Memory B cell (primary cell): ENCODE measurements around the gene WNK3.
"Not testable (repeated sequence)": the region's sequence is repeated elsewhere in the genome, so short reads cannot be mapped to it uniquely, and the experiment has no call there.

Source experiments
- ATAC-seq: fragments of 150-1000 bp; cut with Tn5 transposase; 2 replicates; pipeline ENCODE4 v1.10.0; 2021; ENCODE audit warnings: low read depth, mild to moderate bottlenecking, moderate library complexity
- DNase-seq, 2 donors: peaks; one replicate each; pipeline ENCODE4 v3.0.0; 2022; ENCODE audit warnings: low spot score in 2 of 2
- H3K27ac Mint-ChIP-seq: one replicate; pipeline ENCODE4 v1.8.0; 2022; ENCODE audit warnings: mild to moderate bottlenecking, moderate library complexity, mixed read lengths
- H3K27me3 Mint-ChIP-seq: one replicate; pipeline ENCODE4 v1.8.0; 2022; ENCODE audit warnings: mixed read lengths
- H3K36me3 Mint-ChIP-seq: one replicate; pipeline ENCODE4 v1.8.0; 2022; ENCODE audit warnings: mild to moderate bottlenecking, mixed read lengths
- H3K4me1 Mint-ChIP-seq: one replicate; pipeline ENCODE4 v1.8.0; 2022; ENCODE audit warnings: mixed read lengths
- H3K4me3 Mint-ChIP-seq: one replicate; pipeline ENCODE4 v1.8.0; 2022; ENCODE audit warnings: mild to moderate bottlenecking, moderate library complexity, mixed read lengths
- H3K9me3 Mint-ChIP-seq: one replicate; pipeline ENCODE4 v1.8.0; 2022; ENCODE audit warnings: mixed read lengths

WNK3 gene

GRCh38 chrX:54357414-54358377 is at the start of gene WNK3:
TSS of gene WNK3 (minus strand) at chrX:54358046.
- H3K27ac Mint-ChIP-seq, result peak within 1 kb of the TSS; percentile 74
- DNase-seq (peak; percentile 4 to 20), ATAC-seq (peak; percentile 58)
- peak within 1 kb of the TSS; percentile 87 for H3K4me3 Mint-ChIP-seq
- peaks cover 15% of the 10 kb centered on the region for H3K27me3 Mint-ChIP-seq
- no peaks in the 10 kb centered on the region for H3K9me3 Mint-ChIP-seq
- H3K36me3 Mint-ChIP-seq, result peaks cover 3% of the 10 kb centered on the region
- H3K4me1 Mint-ChIP-seq, result peaks cover 10% of the 10 kb centered on the region

GRCh38 chrX:54407266-54407665 is 49.4 kb upstream of the WNK3 start:
- Mint-ChIP-seq H3K27ac (no peak overlapping the region), H3K9me3 (no peaks in the 10 kb centered on the region), H3K4me3 (no peak overlapping the region), H3K4me1 (peaks cover 2% of the 10 kb centered on the region), H3K36me3 (peaks cover 1% of the 10 kb centered on the region), H3K27me3 (peaks cover 5% of the 10 kb centered on the region)
- no peak for DNase-seq
- ATAC-seq, result no peak

GRCh38 chrX:54397113-54397512 is 39.3 kb upstream of the WNK3 start:
- H3K4me3 Mint-ChIP-seq, result no peak overlapping the region
- H3K4me1 Mint-ChIP-seq, result no peaks in the 10 kb centered on the region
- no peak for ATAC-seq

DNA sequence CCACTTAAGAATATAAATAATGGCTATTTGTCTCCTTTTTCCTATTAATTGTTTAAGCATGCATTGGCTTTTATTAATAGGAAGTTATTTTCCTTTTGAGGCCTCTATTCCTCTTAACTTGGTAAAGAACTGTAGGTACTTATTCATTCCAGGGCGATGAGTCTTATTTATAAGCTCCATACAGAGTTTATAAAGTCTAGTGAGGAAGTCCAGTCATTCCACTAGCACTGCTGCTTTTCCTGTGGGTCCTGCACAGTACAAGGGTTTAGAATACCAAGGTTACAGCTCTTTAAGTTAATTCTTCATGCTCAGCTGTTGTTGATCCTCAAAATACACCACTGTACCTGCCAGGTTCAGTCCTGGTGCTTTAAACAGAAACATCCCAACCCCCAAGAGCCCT is 28.5 kb upstream of the WNK3 start:
- no peak overlapping the region for H3K27ac Mint-ChIP-seq
- no peaks in the 10 kb centered on the region for H3K27me3 Mint-ChIP-seq
- H3K9me3 Mint-ChIP-seq, result no peaks in the 10 kb centered on the region
- ATAC-seq (no peak), DNase-seq (no peak)
- H3K4me1 Mint-ChIP-seq, result no peaks in the 10 kb centered on the region
- H3K4me3 Mint-ChIP-seq, result no peak overlapping the region
- H3K36me3 Mint-ChIP-seq, result no peaks in the 10 kb centered on the region

More at GRCh38 chrX:54397113-54397512, 39.3 kb upstream of the WNK3 start:
- Mint-ChIP-seq H3K36me3 (no peaks in the 10 kb centered on the region), H3K9me3 (peaks cover 1% of the 10 kb centered on the region), H3K27me3 (no peaks in the 10 kb centered on the region), H3K27ac (no peak overlapping the region)
- no peak for DNase-seq

DNA sequence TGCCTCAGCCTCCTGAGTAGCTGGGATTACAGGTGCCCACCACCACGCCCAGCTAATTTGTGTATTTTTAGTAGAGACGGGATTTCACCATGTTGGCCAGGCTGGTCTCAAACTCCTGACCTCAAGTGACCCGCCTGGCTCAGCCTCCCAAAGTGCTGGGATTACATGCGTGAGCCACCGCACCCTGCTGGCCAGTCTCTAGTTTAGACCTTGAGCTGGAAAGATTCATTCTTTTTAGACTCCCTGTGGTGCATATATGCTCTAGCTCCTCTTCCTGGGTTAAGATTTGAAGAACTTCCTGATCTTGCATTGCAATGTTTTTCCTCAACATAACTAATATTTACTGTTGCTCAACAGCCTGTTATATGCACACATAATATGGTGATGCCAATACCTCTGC is 26.8 kb upstream of the WNK3 start:
- not testable (repeated sequence) for H3K27me3 Mint-ChIP-seq, DNase-seq, H3K4me3 Mint-ChIP-seq, H3K4me1 Mint-ChIP-seq, H3K27ac Mint-ChIP-seq, ATAC-seq, H3K9me3 Mint-ChIP-seq, H3K36me3 Mint-ChIP-seq

- Mint-ChIP-seq H3K4me3 (peak overlapping the region; percentile 87), H3K36me3 (peaks cover 3% of the 10 kb centered on the region), H3K27me3 (peaks cover 15% of the 10 kb centered on the region), H3K4me1 (peaks cover 10% of the 10 kb centered on the region), H3K27ac (no peak overlapping the region), H3K9me3 (no peaks in the 10 kb centered on the region)
- ATAC-seq (no peak), DNase-seq (no peak)
Measured at GRCh38 chrX:54359408-54359807, 1.6 kb upstream of the WNK3 start.

- ATAC-seq (peak; percentile 66), DNase-seq (peak; percentile 20 to 34)
- H3K36me3 Mint-ChIP-seq, result peaks cover 3% of the 10 kb centered on the region
- peak overlapping the region; percentile 74 for H3K27ac Mint-ChIP-seq
- peaks cover 15% of the 10 kb centered on the region for H3K27me3 Mint-ChIP-seq
- no peaks in the 10 kb centered on the region for H3K9me3 Mint-ChIP-seq
- H3K4me3 Mint-ChIP-seq, result peak overlapping the region; percentile 87
- peaks cover 10% of the 10 kb centered on the region for H3K4me1 Mint-ChIP-seq
Measured at GRCh38 chrX:54358424-54359211, 772 bp upstream of the WNK3 start.

DNA sequence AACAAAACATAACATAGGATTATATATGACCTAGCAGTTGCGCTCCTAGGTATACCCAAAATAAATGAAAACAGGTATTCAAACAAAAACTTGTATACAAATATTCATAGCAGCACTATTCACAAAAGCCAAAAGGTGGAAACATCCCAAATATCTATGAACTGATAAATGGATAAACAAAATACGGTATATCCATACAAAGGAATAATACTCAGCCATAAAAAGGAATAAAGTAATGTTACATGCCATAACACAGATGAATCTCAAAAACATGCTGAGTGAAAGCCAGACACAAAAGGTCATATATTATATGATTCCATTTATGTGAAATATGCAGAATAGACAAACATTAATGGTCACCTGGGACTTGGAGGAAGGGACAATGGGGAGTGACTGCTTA is 5.2 kb downstream of the WNK3 start:
- Mint-ChIP-seq H3K9me3 (no peaks in the 10 kb centered on the region), H3K27me3 (peaks cover 8% of the 10 kb centered on the region), H3K4me1 (peaks cover 10% of the 10 kb centered on the region), H3K36me3 (peaks cover 3% of the 10 kb centered on the region), H3K27ac (no peak overlapping the region), H3K4me3 (no peak overlapping the region)
- ATAC-seq (no peak), DNase-seq (no peak)

- H3K9me3 Mint-ChIP-seq, H3K4me1 Mint-ChIP-seq, H3K27me3 Mint-ChIP-seq, DNase-seq, H3K36me3 Mint-ChIP-seq, H3K27ac Mint-ChIP-seq, ATAC-seq, H3K4me3 Mint-ChIP-seq: not testable (repeated sequence)
Measured at GRCh38 chrX:54337383-54337782, 20.5 kb downstream of the WNK3 start.

DNA sequence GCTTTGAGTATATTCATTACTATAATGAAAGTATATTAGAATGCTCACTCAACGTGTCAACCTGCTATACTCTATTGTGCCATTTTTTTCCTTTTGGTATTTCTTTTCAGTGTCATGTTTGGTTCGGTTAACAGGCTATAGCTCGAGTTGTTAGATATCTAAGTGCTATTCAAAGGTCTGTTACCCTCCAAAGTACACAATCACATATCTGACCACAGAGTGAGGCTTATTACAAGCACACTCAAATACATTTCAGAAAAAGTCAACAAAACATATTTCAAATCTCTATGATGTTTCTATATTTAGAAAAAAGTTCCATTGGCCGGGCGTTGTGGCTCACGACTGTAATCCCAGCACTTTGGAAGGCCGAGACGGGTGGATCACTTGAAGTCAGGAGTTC is 32.8 kb downstream of the WNK3 start:
- ATAC-seq, result no peak

GRCh38 chrX:54320067-54320466 is 37.8 kb downstream of the WNK3 start:
- H3K4me1 Mint-ChIP-seq, result no peaks in the 10 kb centered on the region
- no peak overlapping the region for H3K27ac Mint-ChIP-seq
- no peak overlapping the region for H3K4me3 Mint-ChIP-seq
- peaks cover 2% of the 10 kb centered on the region for H3K36me3 Mint-ChIP-seq
- ATAC-seq (no peak), DNase-seq (no peak)
- no peaks in the 10 kb centered on the region for H3K9me3 Mint-ChIP-seq
- no peaks in the 10 kb centered on the region for H3K27me3 Mint-ChIP-seq

More for the DNA sequence above, 32.8 kb downstream of the WNK3 start:
- Mint-ChIP-seq H3K4me3 (no peak overlapping the region), H3K4me1 (no peaks in the 10 kb centered on the region), H3K27ac (no peak overlapping the region), H3K9me3 (no peaks in the 10 kb centered on the region), H3K27me3 (no peaks in the 10 kb centered on the region), H3K36me3 (no peaks in the 10 kb centered on the region)
- no peak for DNase-seq

DNA sequence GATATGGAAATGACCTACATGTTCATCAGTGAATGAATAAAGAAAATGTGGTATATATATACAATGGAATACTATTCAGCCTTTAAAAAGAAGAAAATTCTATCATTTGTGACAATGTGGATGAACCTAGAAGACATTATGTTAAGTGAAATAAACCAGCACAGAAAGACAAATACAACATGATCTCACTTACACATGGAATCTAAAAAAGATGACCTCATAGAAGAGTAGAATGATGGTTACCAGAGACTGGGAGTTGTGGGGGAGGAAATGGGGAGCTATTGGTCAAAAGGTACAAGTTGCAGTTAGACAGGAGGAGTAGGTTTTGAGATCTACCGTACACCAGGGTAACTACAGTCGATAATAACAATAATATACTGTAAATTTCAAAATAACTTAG is 51.5 kb downstream of the WNK3 start:
- no peak for DNase-seq
- H3K27ac Mint-ChIP-seq, result no peak overlapping the region
- no peak overlapping the region for H3K4me3 Mint-ChIP-seq
- no peaks in the 10 kb centered on the region for H3K9me3 Mint-ChIP-seq
- ATAC-seq, result no peak
- no peaks in the 10 kb centered on the region for H3K4me1 Mint-ChIP-seq
- peaks cover 2% of the 10 kb centered on the region for H3K36me3 Mint-ChIP-seq
- H3K27me3 Mint-ChIP-seq, result no peaks in the 10 kb centered on the region

GRCh38 chrX:54301516-54301915 is 56.3 kb downstream of the WNK3 start:
- no peaks in the 10 kb centered on the region for H3K4me1 Mint-ChIP-seq

DNA sequence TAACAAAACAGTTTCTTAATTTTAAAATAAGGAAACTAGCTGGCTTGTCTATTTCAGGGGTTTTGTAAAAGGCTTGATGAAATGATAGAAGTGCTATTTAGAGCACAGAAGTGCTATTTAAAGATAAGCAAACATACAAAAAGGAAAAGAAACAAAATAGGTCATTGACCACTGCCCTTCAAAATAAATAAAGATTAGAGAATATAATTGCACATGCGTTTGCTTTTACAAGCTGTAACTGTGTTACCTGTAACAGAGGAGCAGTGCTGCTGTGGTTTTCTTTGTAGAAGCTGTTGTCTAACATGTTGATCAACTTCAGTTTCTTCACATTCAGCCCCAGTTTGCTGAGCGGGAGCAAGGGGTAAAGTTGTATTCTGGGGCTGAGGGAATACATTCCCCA is 63.5 kb downstream of the WNK3 start:
- Mint-ChIP-seq H3K4me1 (no peaks in the 10 kb centered on the region), H3K27ac (no peak overlapping the region), H3K4me3 (no peak overlapping the region), H3K9me3 (no peaks in the 10 kb centered on the region), H3K36me3 (no peaks in the 10 kb centered on the region), H3K27me3 (no peaks in the 10 kb centered on the region)
- DNase-seq, result no peak
- no peak for ATAC-seq

More at GRCh38 chrX:54301516-54301915, 56.3 kb downstream of the WNK3 start:
- H3K27me3 Mint-ChIP-seq, result no peaks in the 10 kb centered on the region
- no peak overlapping the region for H3K27ac Mint-ChIP-seq
- DNase-seq, result no peak
- no peaks in the 10 kb centered on the region for H3K9me3 Mint-ChIP-seq
- no peak for ATAC-seq
- no peak overlapping the region for H3K4me3 Mint-ChIP-seq
- H3K36me3 Mint-ChIP-seq, result peaks cover 2% of the 10 kb centered on the region
